Endothelial cell of umbilical vein (primary cell): Measurements from ENCODE around the gene BRD1.

Source experiments
- CTCF ChIP-seq, 2 donors: IDR thresholded peaks; 1 replicate in 1 of 2; 2 replicates in 1 of 2; pipeline ENCODE4 v1.5.1; 2011; ENCODE audit warnings: low read length in 2 of 2, mild to moderate bottlenecking in 2 of 2, moderate library complexity in 2 of 2, control low read depth in 1 of 2, inconsistent platforms in 1 of 2, low read depth in 1 of 2; ENCODE audit not compliant: insufficient read depth in 1 of 2; ENCODE audit errors: extremely low read depth in 1 of 2
- EZH2 ChIP-seq: IDR thresholded peaks from 2 replicates; pipeline ENCODE4 v1.6.1; 2012; ENCODE audit warnings: borderline replicate concordance, low read depth, mild to moderate bottlenecking, moderate library complexity, low read length, inconsistent platforms; ENCODE audit not compliant: severe bottlenecking
- FOS ChIP-seq: IDR thresholded peaks from 2 replicates; pipeline ENCODE4 v1.6.1; 2011; ENCODE audit warnings: mild to moderate bottlenecking, low read length, moderate library complexity, borderline replicate concordance; ENCODE audit not compliant: insufficient read depth
- MYC ChIP-seq: IDR thresholded peaks from one replicate; pipeline ENCODE4 v1.6.1; 2011; ENCODE audit warnings: mild to moderate bottlenecking, low read depth, low read length
- POLR2A ChIP-seq: IDR thresholded peaks from 2 replicates; pipeline ENCODE4 v1.6.1; 2012; ENCODE audit warnings: low read depth, mild to moderate bottlenecking, control low read depth, low read length
- POLR2AphosphoS5 ChIP-seq: IDR thresholded peaks from 2 replicates; pipeline ENCODE4 v1.6.1; 2012; ENCODE audit warnings: low read depth, mild to moderate bottlenecking, control low read depth, low read length, moderate library complexity; ENCODE audit not compliant: insufficient read depth

GRCh38 chr22:49811020-49811791 lies 16.5 kb downstream of the BRD1 start:
- TF ChIP-seq POLR2AphosphoS5 = no peak
- TF ChIP-seq CTCF (IDR thresholded peaks at IDR 0.05; ENCODE audit: extremely low read depth in 1 of 2, insufficient read depth in 1 of 2, low read depth in 1 of 2, low read length in 2 of 2) = no peak
- no peak for TF ChIP-seq POLR2A
- no peak for TF ChIP-seq EZH2
- no peak for TF ChIP-seq MYC
- no peak for TF ChIP-seq FOS
